GM12801 (cell line): ENCODE measurements around the gene IDH3A.

Experiments used
- TF ChIP-seq, protein P1 (sequence below): IDR thresholded peaks from one replicate; pipeline ENCODE4 v1.5.1; 2011; ENCODE audit warnings: control low read depth; ENCODE audit not compliant: insufficient read length; ENCODE audit errors: extremely low read depth

The IDH3A gene

DNA sequence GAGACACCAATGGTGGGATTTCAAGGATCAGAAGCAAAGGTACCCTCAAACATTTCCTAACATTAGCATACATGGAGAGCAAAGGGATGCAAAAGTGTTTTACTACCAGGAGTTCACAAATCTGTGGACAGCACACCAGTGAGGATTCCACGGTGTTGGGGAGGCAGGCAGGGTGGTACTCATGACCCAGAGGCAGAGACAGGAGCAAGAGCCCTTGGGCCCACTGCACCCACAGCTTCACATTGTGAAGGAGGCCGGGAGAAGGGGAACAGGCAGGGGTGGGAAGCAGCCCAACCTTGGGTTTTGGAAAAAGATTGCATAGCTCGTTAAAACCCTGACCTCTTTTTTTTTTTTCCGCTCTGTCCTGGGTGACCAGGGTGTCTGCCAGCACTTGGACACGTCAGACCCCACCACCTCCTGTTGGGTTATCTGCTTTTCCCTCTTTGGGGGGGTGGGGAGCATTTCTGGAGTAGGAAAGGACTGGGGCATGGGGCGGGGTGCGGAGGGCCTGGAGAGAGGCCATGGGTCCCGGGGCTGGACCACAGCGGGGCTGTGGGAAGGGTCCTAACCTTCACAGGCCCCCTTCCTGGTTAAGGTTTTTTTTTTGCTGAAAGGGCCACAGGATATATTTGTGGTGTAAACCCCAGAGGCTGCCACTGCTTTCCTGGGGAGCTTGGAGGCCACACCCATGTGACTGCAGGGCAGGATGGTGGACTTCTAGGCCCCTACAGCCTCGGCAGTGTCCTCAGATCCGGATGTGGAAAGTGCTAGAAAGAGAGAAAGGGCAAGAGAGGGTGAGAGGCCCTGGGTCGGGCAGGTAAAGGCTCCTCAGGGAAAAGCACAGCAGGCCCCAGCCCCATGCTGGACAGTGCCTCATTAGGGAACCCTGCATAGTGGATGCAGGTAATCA is 44.3 kb upstream of the IDH3A start:
- TF ChIP-seq, protein P1, sequence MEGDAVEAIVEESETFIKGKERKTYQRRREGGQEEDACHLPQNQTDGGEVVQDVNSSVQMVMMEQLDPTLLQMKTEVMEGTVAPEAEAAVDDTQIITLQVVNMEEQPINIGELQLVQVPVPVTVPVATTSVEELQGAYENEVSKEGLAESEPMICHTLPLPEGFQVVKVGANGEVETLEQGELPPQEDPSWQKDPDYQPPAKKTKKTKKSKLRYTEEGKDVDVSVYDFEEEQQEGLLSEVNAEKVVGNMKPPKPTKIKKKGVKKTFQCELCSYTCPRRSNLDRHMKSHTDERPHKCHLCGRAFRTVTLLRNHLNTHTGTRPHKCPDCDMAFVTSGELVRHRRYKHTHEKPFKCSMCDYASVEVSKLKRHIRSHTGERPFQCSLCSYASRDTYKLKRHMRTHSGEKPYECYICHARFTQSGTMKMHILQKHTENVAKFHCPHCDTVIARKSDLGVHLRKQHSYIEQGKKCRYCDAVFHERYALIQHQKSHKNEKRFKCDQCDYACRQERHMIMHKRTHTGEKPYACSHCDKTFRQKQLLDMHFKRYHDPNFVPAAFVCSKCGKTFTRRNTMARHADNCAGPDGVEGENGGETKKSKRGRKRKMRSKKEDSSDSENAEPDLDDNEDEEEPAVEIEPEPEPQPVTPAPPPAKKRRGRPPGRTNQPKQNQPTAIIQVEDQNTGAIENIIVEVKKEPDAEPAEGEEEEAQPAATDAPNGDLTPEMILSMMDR = no peak

DNA sequence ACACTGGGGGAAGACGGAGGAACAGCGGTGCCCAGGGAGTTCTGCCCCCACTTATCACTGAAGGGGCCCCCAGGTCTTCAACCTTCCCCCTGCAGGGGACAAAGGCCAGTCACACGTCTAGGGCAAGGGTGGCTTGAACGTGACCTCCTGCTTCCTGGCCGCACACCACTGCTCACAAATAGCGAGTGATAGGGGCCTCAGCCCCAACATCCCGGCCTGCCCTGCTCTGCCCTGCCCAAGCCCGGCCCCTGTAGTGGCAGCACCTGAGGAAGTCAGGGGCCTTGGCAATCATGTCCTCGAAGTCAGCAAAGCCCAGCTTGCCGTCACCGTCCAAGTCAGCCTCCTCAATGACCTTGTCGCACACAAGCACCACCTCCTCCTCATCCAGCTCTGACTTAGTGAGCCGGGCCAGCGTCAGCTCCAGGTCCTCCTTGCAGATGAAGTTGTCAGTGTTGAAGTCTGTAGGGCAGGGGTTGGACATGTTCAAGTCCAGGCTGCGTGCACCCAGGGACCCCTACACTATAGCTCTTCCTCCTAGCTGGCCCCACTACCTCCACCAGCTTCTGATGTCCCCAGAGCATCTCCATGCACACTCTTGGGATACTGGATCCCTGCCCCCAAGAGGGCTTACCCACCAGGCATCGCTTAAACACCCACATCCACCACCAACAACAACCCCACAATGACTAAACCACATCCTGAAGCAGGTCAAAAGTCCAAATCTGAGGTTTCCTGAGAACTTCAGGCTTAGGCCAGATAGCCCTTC is 43.5 kb upstream of the IDH3A start:
- TF ChIP-seq, protein P1 = no peak

DNA sequence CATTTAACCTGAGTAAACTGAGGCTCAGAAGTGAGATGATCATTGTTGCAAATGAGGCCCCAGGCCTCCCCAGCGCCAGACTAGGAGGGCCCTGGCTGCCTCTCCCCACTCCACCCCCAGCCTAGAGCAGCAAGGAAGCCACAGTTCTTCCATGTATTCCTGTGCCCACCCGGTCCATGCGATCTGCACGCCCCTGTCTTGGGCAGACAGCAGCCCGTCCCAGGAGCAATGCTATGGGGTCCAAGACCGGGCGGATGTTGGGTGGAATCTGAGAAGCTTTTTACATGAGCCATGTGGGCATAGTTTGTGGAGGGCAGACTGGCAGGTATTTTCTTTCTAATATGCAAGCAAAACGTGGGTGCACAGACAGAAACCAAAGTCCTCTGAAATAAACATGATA is 41.7 kb upstream of the IDH3A start:
- TF ChIP-seq, protein P1 = no peak

DNA sequence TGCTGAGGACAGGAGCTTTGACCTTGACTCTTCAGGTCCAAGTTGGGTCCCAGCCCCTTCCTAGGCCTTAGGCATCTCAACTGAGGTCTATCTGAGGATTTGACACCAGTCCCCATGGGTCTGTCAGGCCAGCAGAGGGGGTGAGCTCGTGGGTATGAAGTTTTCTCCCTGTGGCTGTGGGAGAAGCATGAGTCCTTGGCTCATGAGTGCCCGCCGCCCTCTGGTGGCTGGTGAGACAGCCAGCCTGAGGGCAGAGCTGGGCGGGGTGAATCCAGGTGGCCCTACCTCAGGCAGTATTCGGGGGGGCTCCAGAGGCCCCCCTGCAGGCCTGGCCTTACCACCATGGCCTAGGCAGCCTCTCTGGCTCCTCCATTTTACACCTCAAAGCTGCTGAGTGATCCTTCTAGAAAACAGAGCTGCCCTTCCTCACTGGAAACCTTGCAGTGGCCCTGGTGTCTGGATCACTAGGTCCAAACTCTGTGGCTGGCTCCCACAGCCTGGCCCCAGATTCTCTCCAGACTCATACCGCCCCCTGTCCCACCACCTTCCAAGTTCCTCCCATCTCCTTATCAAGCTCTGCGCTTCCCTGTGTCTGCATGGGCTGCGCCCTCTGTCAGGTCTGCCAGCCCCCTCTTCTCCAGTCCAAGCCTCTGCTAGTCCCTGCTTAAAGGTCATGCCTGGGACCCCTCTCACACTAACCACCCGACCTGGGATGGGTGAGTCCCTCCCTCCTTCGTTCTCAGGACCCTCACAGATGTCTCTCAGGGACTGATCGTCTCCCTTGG is 40.7 kb upstream of the IDH3A start:
- TF ChIP-seq, protein P1 = no peak

DNA sequence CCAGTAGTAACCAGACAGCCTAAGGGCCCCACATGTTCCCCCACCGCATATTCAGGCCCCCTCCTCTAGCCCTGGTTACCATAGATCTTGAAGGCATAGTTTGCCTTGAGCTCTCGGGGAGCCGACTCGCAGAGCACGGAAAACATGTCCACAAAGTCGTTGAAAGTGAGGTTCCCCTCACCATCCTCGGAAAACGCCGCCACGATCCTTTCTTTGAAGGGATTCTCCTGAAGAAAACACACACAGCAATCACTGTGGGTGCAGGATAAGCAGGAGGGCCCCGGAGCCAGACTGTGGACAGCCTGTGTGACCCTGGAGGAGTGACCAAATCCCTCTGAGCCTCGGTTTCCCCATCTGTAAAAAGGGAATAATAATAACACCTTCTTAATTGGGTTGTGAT is 40.0 kb upstream of the IDH3A start:
- TF ChIP-seq, protein P1 = no peak

DNA sequence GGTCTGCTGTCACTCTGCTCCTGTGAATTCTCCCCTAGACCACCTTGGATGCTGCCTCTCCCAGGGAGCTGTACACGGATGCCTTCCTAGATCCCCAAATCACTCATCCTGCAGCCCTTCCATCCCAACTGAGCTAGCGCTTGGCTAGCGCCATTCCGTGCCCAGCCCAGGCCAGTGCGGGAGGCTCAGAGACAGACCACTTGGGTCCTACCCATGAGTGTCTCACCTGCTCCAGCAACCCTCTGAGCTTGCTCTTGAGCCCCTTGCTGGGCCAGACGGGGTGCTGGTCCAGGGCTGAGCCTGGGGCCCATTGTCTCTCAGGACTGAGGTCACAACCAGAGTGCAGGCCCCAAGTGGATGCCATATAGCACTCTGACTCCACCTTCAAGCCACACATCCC is 39.1 kb upstream of the IDH3A start:
- TF ChIP-seq, protein P1 = no peak
